HEK293T (cell line): ENCODE measurements around the gene CAMK2D.

Experiments
- ELF4 ChIP-seq: fragments of 450-650 bp; IDR thresholded peaks from 2 replicates; pipeline ENCODE4 v1.6.1; 2017; ENCODE audit warnings: antibody characterized with exemption
- FOXK2 ChIP-seq: fragments of 450-650 bp; IDR thresholded peaks from 2 replicates; pipeline ENCODE4 v1.6.1; 2016; ENCODE audit warnings: mild to moderate bottlenecking
- FOXM1 ChIP-seq: fragments of 450-650 bp; IDR thresholded peaks from 2 replicates; pipeline ENCODE4 v1.6.1; 2017; ENCODE audit warnings: mild to moderate bottlenecking, borderline replicate concordance
- LEF1 ChIP-seq: fragments of 450-650 bp; IDR thresholded peaks from 2 replicates; pipeline ENCODE4 v1.6.1; 2017; ENCODE audit warnings: mild to moderate bottlenecking, borderline replicate concordance
- SUZ12 ChIP-seq: fragments of 450-650 bp; IDR thresholded peaks from 2 replicates; pipeline ENCODE4 v1.6.1; 2016; ENCODE audit warnings: mild to moderate bottlenecking
- TARDBP ChIP-seq: fragments of 450-650 bp; IDR thresholded peaks from 2 replicates; pipeline ENCODE4 v1.6.1; 2016

GRCh38 chr4:113555868-113556267 lies 205.7 kb downstream of the CAMK2D start:
- TF ChIP-seq LEF1 (no peak), FOXK2 (no peak), FOXM1 (no peak), ELF4 (no peak), TARDBP (no peak), SUZ12 (no peak)
